Stimulated activated naive CD8-positive, alpha-beta T cell treated with anti-CD3 and anti-CD28 coated beads, Interleukin-15, Interleukin-2, amounts not matched to agents 100 ng/mL and 50 ng/mL, for 24 hours (primary cell): ENCODE data around the gene SPRN.

Experiments
- H3K27ac Mint-ChIP-seq: one replicate; pipeline ENCODE4 v1.8.0; 2021; ENCODE audit warnings: mild to moderate bottlenecking, mixed read lengths
- H3K27me3 Mint-ChIP-seq: one replicate; pipeline ENCODE4 v1.8.0; 2021; ENCODE audit warnings: mixed read lengths
- H3K36me3 Mint-ChIP-seq: one replicate; pipeline ENCODE4 v1.8.0; 2021; ENCODE audit warnings: low read depth, mixed read lengths
- H3K4me1 Mint-ChIP-seq: one replicate; pipeline ENCODE4 v1.8.0; 2021; ENCODE audit warnings: low read depth, mixed read lengths
- H3K4me3 Mint-ChIP-seq: one replicate; pipeline ENCODE4 v1.8.0; 2021; ENCODE audit warnings: mild to moderate bottlenecking, mixed read lengths
- H3K9me3 Mint-ChIP-seq: one replicate; pipeline ENCODE4 v1.8.0; 2021; ENCODE audit warnings: mixed read lengths

Gene SPRN

GRCh38 chr10:133411523-133412380 lies 12.7 kb downstream of the SPRN start:
- Mint-ChIP-seq H3K4me3 (no peak overlapping the region), H3K36me3 (peaks cover 85% of the 10 kb centered on the region), H3K27me3 (no peaks in the 10 kb centered on the region), H3K4me1 (peaks cover 36% of the 10 kb centered on the region), H3K27ac (peak overlapping the region; percentile 7), H3K9me3 (peaks cover 21% of the 10 kb centered on the region)

DNA sequence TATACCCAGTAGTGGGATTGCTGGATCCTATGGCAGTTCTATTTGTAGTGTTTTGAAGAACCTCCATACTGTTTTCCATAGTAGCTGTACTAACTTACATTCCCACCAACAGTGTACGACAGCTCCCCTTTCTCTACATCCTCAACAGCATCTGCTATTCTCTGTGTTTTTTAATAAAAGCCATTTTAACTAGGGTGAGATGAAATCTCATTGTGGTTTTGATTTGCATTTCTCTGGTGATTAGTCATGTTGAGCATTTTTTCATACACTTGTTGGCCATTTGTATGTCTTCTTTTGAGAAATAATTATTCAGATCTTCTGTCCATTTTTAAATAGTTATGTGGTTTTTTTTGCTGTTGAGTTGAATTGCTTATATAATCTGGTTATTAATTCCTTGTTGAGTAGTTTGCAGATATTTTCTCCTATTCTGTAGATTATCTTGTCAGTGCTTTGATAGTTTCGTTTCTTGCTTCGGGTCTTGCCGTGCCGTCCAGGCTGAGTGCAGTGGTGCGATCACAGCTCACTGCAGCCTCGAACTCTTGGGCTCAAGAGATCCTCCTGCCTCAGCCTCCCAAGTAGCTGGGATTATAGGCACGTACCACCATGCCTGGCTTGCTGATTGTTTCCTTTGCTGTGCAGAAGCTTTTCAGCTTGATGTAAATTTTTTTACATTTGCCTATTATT lies 18.4 kb downstream of the SPRN start:
- Mint-ChIP-seq H3K27ac (peak overlapping the region; percentile 17), H3K9me3 (peaks cover 4% of the 10 kb centered on the region), H3K36me3 (peaks cover 82% of the 10 kb centered on the region), H3K27me3 (no peaks in the 10 kb centered on the region), H3K4me3 (peak overlapping the region; percentile 18), H3K4me1 (peaks cover 52% of the 10 kb centered on the region)

DNA sequence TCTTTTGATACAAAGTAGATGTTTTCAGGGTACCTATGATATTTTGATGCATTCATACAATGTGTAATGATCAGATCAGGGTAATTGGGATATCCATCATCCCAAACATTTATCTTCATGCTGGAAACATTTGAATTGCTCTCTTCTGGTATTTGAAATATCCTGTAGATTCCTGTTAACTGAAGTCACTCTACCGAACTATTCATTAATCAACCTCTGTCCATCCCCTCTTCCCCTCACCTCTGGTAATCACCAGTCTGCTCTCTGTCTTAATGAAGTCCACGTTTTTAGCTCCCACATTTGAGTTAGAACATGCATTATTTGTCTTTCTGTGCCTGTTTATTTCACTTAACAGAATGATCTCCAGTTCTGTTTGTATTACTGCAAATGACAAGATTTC lies 19.2 kb downstream of the SPRN start:
- no peaks in the 10 kb centered on the region for H3K27me3 Mint-ChIP-seq
- no peaks in the 10 kb centered on the region for H3K9me3 Mint-ChIP-seq
- peaks cover 82% of the 10 kb centered on the region for H3K36me3 Mint-ChIP-seq
- peaks cover 57% of the 10 kb centered on the region for H3K4me1 Mint-ChIP-seq
- H3K4me3 Mint-ChIP-seq, result no peak overlapping the region
- H3K27ac Mint-ChIP-seq, result peak overlapping the region; percentile 29

DNA sequence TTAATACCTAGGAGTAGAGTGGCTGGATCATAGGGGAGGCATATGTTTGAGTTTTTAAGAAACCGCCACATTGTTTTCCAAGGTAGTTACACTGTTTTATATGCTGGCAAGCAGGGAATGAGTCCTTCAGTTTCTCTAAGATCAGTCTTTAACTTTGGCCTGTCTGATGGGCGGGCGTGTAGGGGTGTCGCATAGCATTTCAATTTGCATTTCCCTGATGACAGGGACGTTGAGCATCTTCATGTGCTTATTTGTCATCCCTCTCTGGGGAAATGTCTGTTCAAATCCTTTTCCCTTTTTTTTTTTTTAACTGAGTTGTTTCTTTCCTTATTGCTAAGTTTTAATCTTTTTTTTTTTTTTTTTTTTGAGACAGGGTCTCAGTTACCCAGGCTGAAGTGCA lies 20.6 kb downstream of the SPRN start:
- Mint-ChIP-seq H3K9me3 (no peaks in the 10 kb centered on the region), H3K36me3 (peaks cover 77% of the 10 kb centered on the region), H3K27ac (no peak overlapping the region), H3K4me3 (no peak overlapping the region), H3K4me1 (peaks cover 57% of the 10 kb centered on the region), H3K27me3 (no peaks in the 10 kb centered on the region)

DNA sequence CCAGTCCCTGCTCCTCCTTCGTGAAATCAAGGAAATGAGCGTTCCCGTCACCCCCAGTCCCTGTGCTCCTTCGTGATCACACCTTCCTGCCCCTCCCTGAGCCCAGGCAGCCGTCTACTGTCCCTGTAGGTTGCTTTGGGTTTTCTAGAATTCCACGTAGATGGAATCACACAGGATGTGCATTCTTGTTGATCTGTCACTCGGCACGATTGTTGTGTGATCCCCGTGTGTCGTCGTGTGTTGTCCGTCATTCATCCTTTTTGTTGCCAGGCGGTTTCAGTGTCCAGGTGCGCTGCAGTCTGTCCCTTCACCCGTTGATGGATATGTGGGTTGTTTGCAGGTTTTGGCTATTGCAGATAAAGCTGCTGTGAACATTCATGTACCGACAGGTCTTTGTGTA lies 21.1 kb downstream of the SPRN start:
- Mint-ChIP-seq H3K36me3 (peaks cover 77% of the 10 kb centered on the region), H3K9me3 (no peaks in the 10 kb centered on the region), H3K4me1 (peaks cover 55% of the 10 kb centered on the region), H3K27ac (no peak overlapping the region), H3K4me3 (no peak overlapping the region), H3K27me3 (no peaks in the 10 kb centered on the region)

DNA sequence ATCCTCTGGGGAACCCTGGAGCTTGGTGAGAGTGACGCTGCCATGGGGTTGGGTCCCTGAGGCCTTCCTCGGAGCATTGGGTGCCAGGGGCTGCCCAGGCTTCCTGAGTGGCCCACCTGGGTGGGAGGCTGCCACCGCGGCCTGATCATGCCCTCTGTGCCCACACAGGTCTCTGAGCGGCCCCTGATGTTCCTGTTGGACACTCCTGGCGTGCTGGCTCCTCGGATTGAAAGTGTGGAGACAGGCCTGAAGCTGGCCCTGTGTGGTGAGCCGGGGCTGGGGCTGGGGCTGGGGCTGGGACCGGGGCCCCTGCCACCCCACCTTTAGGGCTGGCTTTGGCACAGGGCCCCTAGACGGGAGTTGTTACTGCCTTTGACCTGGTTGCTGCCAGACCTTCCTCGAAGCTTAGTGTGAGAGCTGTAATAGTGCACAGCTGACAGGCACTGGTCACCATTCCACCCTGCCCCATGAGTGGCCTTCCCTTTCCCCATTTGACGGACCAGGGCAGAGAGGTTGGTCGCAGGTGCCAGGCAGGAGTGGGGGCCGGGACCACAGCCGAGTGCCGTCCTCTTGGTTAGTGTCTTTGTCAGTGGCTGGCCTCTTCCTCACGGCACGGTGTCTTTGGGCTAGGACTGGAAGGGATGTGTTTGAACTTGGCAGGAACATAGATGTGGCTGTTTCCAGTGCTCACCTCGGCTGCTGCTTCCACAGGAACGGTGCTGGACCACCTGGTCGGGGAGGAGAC lies 22.3 kb downstream of the SPRN start:
- H3K4me1 Mint-ChIP-seq, result peaks cover 49% of the 10 kb centered on the region

GRCh38 chr10:133401500-133401899 lies 22.9 kb downstream of the SPRN start:
- H3K36me3 Mint-ChIP-seq, result peaks cover 78% of the 10 kb centered on the region
- H3K9me3 Mint-ChIP-seq, result no peaks in the 10 kb centered on the region
- no peaks in the 10 kb centered on the region for H3K27me3 Mint-ChIP-seq
- H3K4me3 Mint-ChIP-seq, result no peak overlapping the region
- peaks cover 47% of the 10 kb centered on the region for H3K4me1 Mint-ChIP-seq
- H3K27ac Mint-ChIP-seq, result peak overlapping the region; percentile 50

More for the DNA sequence above, 22.3 kb downstream of the SPRN start:
- Mint-ChIP-seq H3K27ac (no peak overlapping the region), H3K4me3 (no peak overlapping the region), H3K27me3 (no peaks in the 10 kb centered on the region), H3K36me3 (peaks cover 78% of the 10 kb centered on the region), H3K9me3 (no peaks in the 10 kb centered on the region)

DNA sequence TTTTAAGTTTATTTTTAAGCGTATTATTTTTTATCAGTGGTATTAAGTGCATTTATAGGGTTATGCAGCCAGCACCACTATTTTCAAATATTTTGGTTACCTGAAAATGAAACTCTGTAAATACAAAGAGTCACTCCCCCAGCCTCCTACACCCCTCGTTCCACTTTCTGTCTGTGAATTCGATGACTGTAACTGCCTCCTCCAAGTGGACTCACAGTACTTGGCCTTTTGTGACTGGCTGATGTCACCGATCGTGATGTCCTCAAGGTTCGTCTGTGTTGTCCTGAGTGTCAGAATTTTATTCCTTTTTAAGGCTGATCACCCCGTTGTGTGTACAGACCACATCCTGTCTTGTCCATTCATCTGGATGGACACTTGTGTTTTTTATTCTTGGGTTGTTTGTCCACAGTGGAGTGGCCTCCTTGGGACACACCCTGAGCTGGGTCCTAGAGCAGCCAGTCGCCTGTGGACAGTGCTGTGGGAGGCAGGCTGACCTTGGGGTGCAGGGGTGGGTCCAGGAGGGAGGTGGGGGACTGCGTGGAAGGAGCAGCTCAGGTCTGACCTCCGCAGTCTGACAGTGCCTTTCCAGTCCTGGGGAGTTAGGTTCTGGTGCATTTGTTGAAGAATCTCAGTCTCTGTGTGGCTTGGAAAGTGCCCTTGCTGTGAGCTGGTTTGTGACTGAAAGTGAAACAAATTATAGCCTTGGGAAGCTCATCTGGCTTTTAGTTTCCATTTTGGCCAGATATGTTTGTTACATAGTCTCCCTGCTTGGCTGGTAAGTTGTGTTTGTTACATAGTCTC lies 23.6 kb downstream of the SPRN start:
- Mint-ChIP-seq H3K27ac (peak overlapping the region; percentile 50), H3K36me3 (peaks cover 78% of the 10 kb centered on the region), H3K4me1 (peaks cover 42% of the 10 kb centered on the region), H3K4me3 (no peak overlapping the region), H3K27me3 (no peaks in the 10 kb centered on the region), H3K9me3 (no peaks in the 10 kb centered on the region)

GRCh38 chr10:133399123-133399601 lies 25.3 kb downstream of the SPRN start:
- Mint-ChIP-seq H3K4me3 (no peak overlapping the region), H3K9me3 (no peaks in the 10 kb centered on the region), H3K27me3 (no peaks in the 10 kb centered on the region), H3K4me1 (peaks cover 42% of the 10 kb centered on the region), H3K27ac (no peak overlapping the region), H3K36me3 (peaks cover 71% of the 10 kb centered on the region)

DNA sequence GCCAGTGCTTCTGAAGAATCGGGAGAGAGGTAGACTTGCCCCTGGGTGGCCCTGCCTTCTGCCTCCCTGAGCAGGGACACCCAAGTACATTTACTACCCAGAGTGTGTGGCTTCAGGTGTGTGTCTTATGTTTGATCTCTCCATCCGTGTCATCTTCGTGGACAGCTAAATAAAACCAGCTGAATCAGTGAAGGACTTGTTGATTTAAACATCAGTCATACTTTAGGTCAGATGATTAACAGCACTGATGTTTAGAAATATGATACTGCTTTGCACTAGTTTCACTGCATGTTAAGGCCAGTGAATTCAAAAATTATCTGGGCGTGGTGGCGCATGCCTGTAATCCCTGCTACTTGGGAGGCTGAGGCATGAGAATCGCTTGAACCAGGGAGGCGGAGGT lies 26.5 kb downstream of the SPRN start:
- no peaks in the 10 kb centered on the region for H3K27me3 Mint-ChIP-seq
- H3K9me3 Mint-ChIP-seq, result no peaks in the 10 kb centered on the region
- peak overlapping the region; percentile 36 for H3K27ac Mint-ChIP-seq
- H3K36me3 Mint-ChIP-seq, result peaks cover 63% of the 10 kb centered on the region
- H3K4me1 Mint-ChIP-seq, result peaks cover 50% of the 10 kb centered on the region
- no peak overlapping the region for H3K4me3 Mint-ChIP-seq

DNA sequence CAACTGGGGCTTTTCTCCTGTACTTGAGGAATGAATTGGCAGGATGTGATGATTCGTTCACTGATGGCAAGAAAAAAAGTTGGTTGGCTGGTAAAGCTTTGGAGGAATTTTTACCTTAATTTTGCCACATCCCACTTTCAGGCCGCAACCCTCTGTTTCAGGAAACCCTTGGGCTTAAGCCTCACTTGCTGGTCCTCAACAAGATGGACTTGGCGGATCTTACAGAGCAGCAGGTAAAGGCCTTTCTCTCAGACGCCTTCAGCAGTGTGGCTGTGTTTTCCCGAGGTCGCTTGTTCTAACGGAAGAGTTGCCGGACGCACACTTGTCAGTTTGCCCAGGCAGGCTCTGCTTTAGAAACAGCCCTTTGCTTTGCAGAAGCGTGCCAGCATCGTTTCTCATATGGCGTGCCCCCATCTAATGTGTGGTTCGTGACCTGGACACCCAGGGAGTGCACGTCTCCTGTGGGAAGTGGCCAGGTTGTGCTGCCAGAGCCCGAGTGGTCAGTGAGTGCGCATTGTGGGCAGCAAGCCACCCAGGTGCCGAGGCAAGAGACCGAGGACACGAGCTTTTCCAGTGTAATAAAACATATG lies 28.3 kb downstream of the SPRN start:
- Mint-ChIP-seq H3K9me3 (no peaks in the 10 kb centered on the region), H3K27me3 (no peaks in the 10 kb centered on the region), H3K4me1 (peaks cover 61% of the 10 kb centered on the region), H3K27ac (no peak overlapping the region), H3K4me3 (peak overlapping the region; percentile 96), H3K36me3 (peaks cover 53% of the 10 kb centered on the region)

DNA sequence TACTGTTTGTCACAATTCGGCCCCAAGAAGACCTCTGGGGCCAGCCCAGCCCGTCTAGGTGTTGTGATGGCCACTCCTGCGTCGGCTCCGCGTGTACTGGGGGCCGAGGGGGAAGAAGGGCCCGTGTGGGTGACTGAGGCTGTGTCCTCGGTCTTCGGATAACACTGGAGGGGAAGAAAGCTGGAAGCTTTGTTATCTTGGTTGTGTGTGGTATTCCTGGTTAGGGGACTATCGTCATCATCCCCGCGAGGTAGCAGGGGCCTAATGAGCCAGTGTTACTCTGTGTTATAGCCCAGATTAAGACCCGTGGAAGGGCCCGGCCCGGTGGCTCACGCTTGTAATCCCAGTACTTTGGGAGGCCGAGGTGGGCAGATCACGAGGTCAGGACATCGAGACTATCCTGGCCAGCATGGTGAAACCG lies 29.6 kb downstream of the SPRN start:
- Mint-ChIP-seq H3K36me3 (peaks cover 43% of the 10 kb centered on the region), H3K27ac (peak overlapping the region; percentile 97), H3K4me1 (peaks cover 62% of the 10 kb centered on the region), H3K4me3 (peak overlapping the region; percentile 96), H3K27me3 (no peaks in the 10 kb centered on the region), H3K9me3 (no peaks in the 10 kb centered on the region)

DNA sequence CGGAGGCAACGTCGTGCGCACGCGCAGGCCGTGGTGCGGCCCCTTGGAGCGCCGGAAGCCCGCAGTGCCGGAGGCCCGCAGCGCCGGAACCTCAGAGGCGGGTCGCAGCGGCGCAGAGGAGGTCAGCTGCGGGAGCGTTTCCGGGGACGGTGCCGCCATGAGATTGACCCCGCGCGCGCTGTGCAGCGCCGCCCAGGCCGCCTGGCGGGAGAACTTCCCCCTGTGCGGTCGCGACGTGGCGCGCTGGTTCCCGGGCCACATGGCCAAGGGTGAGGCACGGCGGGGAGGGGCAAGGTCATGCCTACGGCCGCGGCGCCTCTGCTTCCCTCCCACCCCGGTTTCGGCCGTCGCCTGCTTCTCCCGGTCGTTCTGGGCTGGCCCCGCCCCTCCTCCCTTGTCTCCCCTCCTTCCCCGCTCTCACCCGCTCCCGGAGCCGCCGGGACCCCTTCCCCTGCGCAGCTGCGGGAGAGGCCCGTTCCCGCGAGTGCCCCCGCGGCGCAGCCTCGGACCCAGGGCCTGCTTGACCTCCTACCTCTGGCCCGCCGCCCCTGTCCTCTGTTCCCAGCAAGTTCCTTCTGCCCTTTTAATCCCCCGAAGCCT lies 30.3 kb downstream of the SPRN start, which contains the start of gene MTG1:
TSS of gene MTG1 (plus strand) at position 94 of the 600 bp plus-strand sequence. CDS start at position 158, 64 bp downstream.
- Mint-ChIP-seq H3K27ac (peak within 1 kb of the TSS; percentile 97), H3K27me3 (no peaks in the 10 kb centered on the region), H3K36me3 (peaks cover 38% of the 10 kb centered on the region), H3K9me3 (no peaks in the 10 kb centered on the region), H3K4me3 (peak within 1 kb of the TSS; percentile 96), H3K4me1 (peaks cover 63% of the 10 kb centered on the region)
